Measurements from ENCODE around the gene BCL2L1.

The BCL2L1 gene

GRCh38 chr20:31694842-31695593 is 27.6 kb downstream of the BCL2L1 start:
- no peak for DNase-seq (ENCODE audit: low read depth)
- TF ChIP-seq CTCF (IDR thresholded peaks at IDR 0.05; ENCODE audit: low read depth, low read length, missing control alignments): no peak
- no peak overlapping the region for H3K4me3 ChIP-seq (ENCODE audit: low read depth, low read length)

GRCh38 chr20:31693987-31694661 is 28.5 kb downstream of the BCL2L1 start:
- TF ChIP-seq CTCF (IDR thresholded peaks at IDR 0.05; ENCODE audit: low read depth, low read length, missing control alignments): no peak
- DNase-seq (ENCODE audit: low read depth): no peak
- no peak overlapping the region for H3K4me3 ChIP-seq (ENCODE audit: low read depth, low read length)

GRCh38 chr20:31693402-31693801 is 29.3 kb downstream of the BCL2L1 start:
- TF ChIP-seq CTCF (IDR thresholded peaks at IDR 0.05; ENCODE audit: low read depth, low read length, missing control alignments): no peak
- DNase-seq (ENCODE audit: low read depth): no peak
- no peak overlapping the region for H3K4me3 ChIP-seq (ENCODE audit: low read depth, low read length)

GRCh38 chr20:31691646-31692275 is 30.9 kb downstream of the BCL2L1 start:
- TF ChIP-seq CTCF (IDR thresholded peaks at IDR 0.05; ENCODE audit: low read depth, low read length, missing control alignments): no peak
- H3K4me3 ChIP-seq (ENCODE audit: low read depth, low read length): no peak overlapping the region
- no peak for DNase-seq (ENCODE audit: low read depth)

- TF ChIP-seq CTCF (IDR thresholded peaks at IDR 0.05; ENCODE audit: low read depth, low read length, missing control alignments): no peak
- no peak for DNase-seq (ENCODE audit: low read depth)
- no peak overlapping the region for H3K4me3 ChIP-seq (ENCODE audit: low read depth, low read length)
These were observed 32.5 kb downstream of the BCL2L1 start for GRCh38 chr20:31690124-31690666.

GRCh38 chr20:31689141-31689540 is 33.5 kb downstream of the BCL2L1 start:
- no peak for TF ChIP-seq CTCF (IDR thresholded peaks at IDR 0.05; ENCODE audit: low read depth, low read length, missing control alignments)
- no peak for DNase-seq (ENCODE audit: low read depth)
- H3K4me3 ChIP-seq (ENCODE audit: low read depth, low read length): no peak overlapping the region

Measured in GM12864 (cell line).